K562 (cell line): ENCODE measurements around the gene SAMD8. TPM values are rescaled to one million over a fixed set of nuclear protein-coding genes. Genes with fewer than 3 reads are reported as not detected.

Experiments used
- CHCHD3 ChIP-seq: fragments of 250-450 bp; sonication (Bioruptor Pico); IDR thresholded peaks from 2 replicates; pipeline ENCODE4 v2.1.2; 2022; ENCODE audit warnings: mild to moderate bottlenecking
- CREM ChIP-seq: IDR thresholded peaks from 2 replicates; pipeline ENCODE4 v1.6.1; 2014; ENCODE audit warnings: antibody characterized with exemption, low read depth
- DNMT1 ChIP-seq: fragments of 450-650 bp; IDR thresholded peaks from 2 replicates; pipeline ENCODE4 v1.6.1; 2016; ENCODE audit warnings: antibody characterized with exemption, mild to moderate bottlenecking
- GATAD2A ChIP-seq: fragments of 450-650 bp; IDR thresholded peaks from 2 replicates; pipeline ENCODE4 v1.6.1; 2017
- HBP1 ChIP-seq: fragments of 450-650 bp; formaldehyde crosslinking; IDR thresholded peaks from 2 replicates; pipeline ENCODE4 v1.4.0; 2022; ENCODE audit warnings: missing genetic modification characterization
- KDM1A ChIP-seq, 2 experiments: fragments of 450-650 bp; IDR thresholded peaks; 2 replicates each; pipeline ENCODE4 v1.6.1; 2016; ENCODE audit warnings: mild to moderate bottlenecking in 2 of 2
- NCOA2 ChIP-seq, 2 experiments: fragments of 450-650 bp; IDR thresholded peaks; 2 replicates each; pipeline ENCODE4 v1.6.1; 2018; ENCODE audit warnings: mild to moderate bottlenecking in 2 of 2, moderate library complexity in 1 of 2; ENCODE audit not compliant: partially characterized antibody in 2 of 2
- NFXL1 ChIP-seq: fragments of 450-650 bp; formaldehyde crosslinking; IDR thresholded peaks from 2 replicates; pipeline ENCODE4 v1.4.0; 2021; ENCODE audit warnings: mild to moderate bottlenecking
- PHF8 ChIP-seq: fragments of 200-600 bp; sonication (generic); IDR thresholded peaks from 2 replicates; pipeline ENCODE4 v1.6.1; 2012; ENCODE audit warnings: mixed run types, mild to moderate bottlenecking, inconsistent platforms, low read length, moderate library complexity, borderline replicate concordance
- PTTG1 ChIP-seq: fragments of 450-650 bp; IDR thresholded peaks from 2 replicates; pipeline ENCODE4 v1.6.1; 2016; ENCODE audit warnings: low read depth, mild to moderate bottlenecking, missing genetic modification characterization, missing compliant biosample characterization
- SLC30A9 ChIP-seq: fragments of 250-450 bp; sonication (Bioruptor Pico); IDR thresholded peaks from 2 replicates; pipeline ENCODE4 v1.8.0; 2022; ENCODE audit warnings: mild to moderate bottlenecking, moderate library complexity
- ZBTB33 ChIP-seq: sonication (generic); formaldehyde crosslinking; IDR thresholded peaks from 2 replicates; pipeline ENCODE4 v1.8.1; 2023; ENCODE audit warnings: mild to moderate bottlenecking, missing genetic modification reagents
- ZNF589 ChIP-seq: fragments of 200-800 bp; sonication (Bioruptor generic); IDR thresholded peaks from 2 replicates; pipeline ENCODE4 v1.6.1; 2016; ENCODE audit warnings: low read depth, missing genetic modification characterization, missing compliant biosample characterization
- ZNF668 ChIP-seq: fragments of 250-450 bp; sonication (Bioruptor Pico); IDR thresholded peaks from 2 replicates; pipeline ENCODE4 v1.8.0; 2022; ENCODE audit warnings: mild to moderate bottlenecking, inconsistent platforms
- polyA plus RNA-seq, 8 experiments: library from polyadenylated mRNA; depleted of rRNA in 4 of 8; stranded (reverse) in 5 of 8; unstranded in 3 of 8; fragments of >200 nt; fragmentation: Nextera tagmentation in 2 of 8; fragmentation: Illumina TruSeq in 1 of 8; extraction: Ambion mirVana in 2 of 8; extraction: Trizol in 1 of 8; gene quantifications; 2 replicates each; pipeline versions ENCODE4 v1.2.1 to v1.2.3, GENCODE V29; 2011 to 2014; ENCODE audit warnings: inconsistent platforms in 1 of 8, missing spikeins in 1 of 8
- total RNA-seq, 7 experiments: library from RNA; depleted of rRNA in 6 of 7; stranded (reverse); fragments of >200 nt in 6 of 7; fragmentation: Illumina TruSeq in 2 of 7; extraction: Trizol in 2 of 7; gene quantifications; 2 replicates each; pipeline versions ENCODE4 v1.2.1 to v1.2.3, GENCODE V29; 2011 to 2021; ENCODE audit warnings: low replicate concordance in 1 of 7
- TF ChIP-seq, protein P1 (sequence below): sonication (generic); IDR thresholded peaks from 2 replicates; pipeline ENCODE4 v1.6.1; 2016
- TF ChIP-seq, protein P2 (sequence below): fragments of 450-650 bp; IDR thresholded peaks from one replicate; pipeline ENCODE4 v1.6.1; 2018; ENCODE audit warnings: mild to moderate bottlenecking, moderate library complexity; ENCODE audit not compliant: partially characterized antibody
- TF ChIP-seq, protein P3 (sequence below): fragments of 250-450 bp; sonication (Bioruptor Pico); IDR thresholded peaks from 2 replicates; pipeline ENCODE4 v1.9.0; 2021; ENCODE audit warnings: mild to moderate bottlenecking
- TF ChIP-seq, protein P4 (sequence below), 3 experiments: fragments of 200-800 bp in 1 of 3; sonication (Bioruptor generic) in 1 of 3; sonication (generic) in 1 of 3; formaldehyde crosslinking in 1 of 3; IDR thresholded peaks; 2 replicates each; pipeline versions ENCODE4 v1.6.1 to v1.8.0; 2016 to 2022; ENCODE audit warnings: mild to moderate bottlenecking in 2 of 3, missing compliant biosample characterization in 2 of 3, missing genetic modification characterization in 2 of 3, missing genetic modification reagents in 1 of 3
- TF ChIP-seq, protein P5 (sequence below): IDR thresholded peaks from 3 replicates; pipeline ENCODE4 v1.6.1; 2011; ENCODE audit warnings: borderline replicate concordance, mild to moderate bottlenecking; ENCODE audit not compliant: insufficient read length, insufficient read depth

The SAMD8 gene
- total and polyA plus RNA-seq, 9 of the 15 experiments (the other 6 are each of a cell fraction or from before 2014, with no cell fraction given) = 2.7 to 16.1 (median 6.2) TPM

DNA sequence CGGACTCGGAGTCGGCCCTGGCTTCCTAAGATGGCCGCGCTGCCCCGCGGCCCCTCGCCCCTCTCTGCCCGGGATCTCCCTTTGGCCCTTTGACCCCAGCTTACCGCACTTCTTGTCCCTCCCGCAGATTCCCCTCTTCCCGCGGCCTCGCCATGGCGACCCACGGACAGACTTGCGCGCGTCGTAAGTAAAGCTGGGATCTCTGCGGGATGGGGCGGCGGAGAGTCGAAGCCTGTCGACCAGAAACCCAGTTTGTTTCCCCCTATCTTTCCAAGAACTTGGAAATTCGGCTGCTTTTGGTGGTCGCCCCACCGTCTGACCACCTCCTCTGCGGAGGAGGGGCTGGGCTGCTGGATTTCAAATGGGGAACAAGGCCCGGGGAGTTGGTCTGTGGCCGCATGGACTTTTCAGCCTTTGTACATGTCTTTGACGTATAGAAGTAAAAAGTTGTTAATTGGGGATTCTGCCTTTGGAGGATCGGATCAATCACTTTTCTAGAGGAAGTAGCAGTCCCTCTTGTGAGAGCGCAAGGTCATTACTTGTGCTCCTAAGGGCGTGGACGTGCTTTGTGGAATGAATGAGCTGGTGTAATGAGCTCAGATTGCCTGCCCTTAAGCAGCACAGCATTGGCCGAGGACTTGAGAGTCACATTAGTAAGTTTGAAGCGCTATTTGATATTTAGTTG, 99.7 kb downstream of the SAMD8 start (continued):
- TF ChIP-seq ZBTB33 (CRISPR knock-in tag) = no peak
- TF ChIP-seq HBP1 (CRISPR knock-in tag) = peak; percentile 96
- TF ChIP-seq, protein P1, sequence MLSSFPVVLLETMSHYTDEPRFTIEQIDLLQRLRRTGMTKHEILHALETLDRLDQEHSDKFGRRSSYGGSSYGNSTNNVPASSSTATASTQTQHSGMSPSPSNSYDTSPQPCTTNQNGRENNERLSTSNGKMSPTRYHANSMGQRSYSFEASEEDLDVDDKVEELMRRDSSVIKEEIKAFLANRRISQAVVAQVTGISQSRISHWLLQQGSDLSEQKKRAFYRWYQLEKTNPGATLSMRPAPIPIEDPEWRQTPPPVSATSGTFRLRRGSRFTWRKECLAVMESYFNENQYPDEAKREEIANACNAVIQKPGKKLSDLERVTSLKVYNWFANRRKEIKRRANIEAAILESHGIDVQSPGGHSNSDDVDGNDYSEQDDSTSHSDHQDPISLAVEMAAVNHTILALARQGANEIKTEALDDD = no peak
- TF ChIP-seq, protein P2, sequence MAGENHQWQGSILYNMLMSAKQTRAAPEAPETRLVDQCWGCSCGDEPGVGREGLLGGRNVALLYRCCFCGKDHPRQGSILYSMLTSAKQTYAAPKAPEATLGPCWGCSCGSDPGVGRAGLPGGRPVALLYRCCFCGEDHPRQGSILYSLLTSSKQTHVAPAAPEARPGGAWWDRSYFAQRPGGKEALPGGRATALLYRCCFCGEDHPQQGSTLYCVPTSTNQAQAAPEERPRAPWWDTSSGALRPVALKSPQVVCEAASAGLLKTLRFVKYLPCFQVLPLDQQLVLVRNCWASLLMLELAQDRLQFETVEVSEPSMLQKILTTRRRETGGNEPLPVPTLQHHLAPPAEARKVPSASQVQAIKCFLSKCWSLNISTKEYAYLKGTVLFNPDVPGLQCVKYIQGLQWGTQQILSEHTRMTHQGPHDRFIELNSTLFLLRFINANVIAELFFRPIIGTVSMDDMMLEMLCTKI = no peak
- no peak for TF ChIP-seq CREM
- TF ChIP-seq DNMT1 = no peak
- TF ChIP-seq PTTG1 (tag) = no peak
- no peak for TF ChIP-seq NFXL1
- TF ChIP-seq, protein P3, sequence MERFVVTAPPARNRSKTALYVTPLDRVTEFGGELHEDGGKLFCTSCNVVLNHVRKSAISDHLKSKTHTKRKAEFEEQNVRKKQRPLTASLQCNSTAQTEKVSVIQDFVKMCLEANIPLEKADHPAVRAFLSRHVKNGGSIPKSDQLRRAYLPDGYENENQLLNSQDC = no peak
- TF ChIP-seq KDM1A (IDR thresholded peaks at IDR 0.05) = 0 out of 4 replicates have a peak, but pooled peaks of 1 of the 2 experiments have one; percentile 15
- peak; percentile 19 for TF ChIP-seq PHF8
- no peak for TF ChIP-seq NCOA2 (IDR thresholded peaks at IDR 0.05; ENCODE audit: partially characterized antibody in 2 of 2)
- TF ChIP-seq CHCHD3 = no peak
- no peak for TF ChIP-seq SLC30A9 (CRISPR knock-in tag)
- no peak for TF ChIP-seq GATAD2A
- TF ChIP-seq ZNF589 = no peak
- no peak for TF ChIP-seq ZNF668
- TF ChIP-seq, protein P4, sequence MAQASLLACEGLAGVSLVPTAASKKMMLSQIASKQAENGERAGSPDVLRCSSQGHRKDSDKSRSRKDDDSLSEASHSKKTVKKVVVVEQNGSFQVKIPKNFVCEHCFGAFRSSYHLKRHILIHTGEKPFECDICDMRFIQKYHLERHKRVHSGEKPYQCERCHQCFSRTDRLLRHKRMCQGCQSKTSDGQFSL (CRISPR knock-in tag; IDR thresholded peaks at IDR 0.05) = peak; percentile 18; the same call in 1 of the 2 replicates
- TF ChIP-seq, protein P4 (tag; IDR thresholded peaks at IDR 0.05) = no peak
- TF ChIP-seq, protein P5, sequence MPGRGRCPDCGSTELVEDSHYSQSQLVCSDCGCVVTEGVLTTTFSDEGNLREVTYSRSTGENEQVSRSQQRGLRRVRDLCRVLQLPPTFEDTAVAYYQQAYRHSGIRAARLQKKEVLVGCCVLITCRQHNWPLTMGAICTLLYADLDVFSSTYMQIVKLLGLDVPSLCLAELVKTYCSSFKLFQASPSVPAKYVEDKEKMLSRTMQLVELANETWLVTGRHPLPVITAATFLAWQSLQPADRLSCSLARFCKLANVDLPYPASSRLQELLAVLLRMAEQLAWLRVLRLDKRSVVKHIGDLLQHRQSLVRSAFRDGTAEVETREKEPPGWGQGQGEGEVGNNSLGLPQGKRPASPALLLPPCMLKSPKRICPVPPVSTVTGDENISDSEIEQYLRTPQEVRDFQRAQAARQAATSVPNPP = no peak
